NCI-H510A (cell line): ENCODE data around the gene RC3H2.

Source experiments
- DNase-seq: peaks from one replicate; lab custom pipeline; 2025; lab: John Stamatoyannopoulos, UW

The RC3H2 gene, protein sequence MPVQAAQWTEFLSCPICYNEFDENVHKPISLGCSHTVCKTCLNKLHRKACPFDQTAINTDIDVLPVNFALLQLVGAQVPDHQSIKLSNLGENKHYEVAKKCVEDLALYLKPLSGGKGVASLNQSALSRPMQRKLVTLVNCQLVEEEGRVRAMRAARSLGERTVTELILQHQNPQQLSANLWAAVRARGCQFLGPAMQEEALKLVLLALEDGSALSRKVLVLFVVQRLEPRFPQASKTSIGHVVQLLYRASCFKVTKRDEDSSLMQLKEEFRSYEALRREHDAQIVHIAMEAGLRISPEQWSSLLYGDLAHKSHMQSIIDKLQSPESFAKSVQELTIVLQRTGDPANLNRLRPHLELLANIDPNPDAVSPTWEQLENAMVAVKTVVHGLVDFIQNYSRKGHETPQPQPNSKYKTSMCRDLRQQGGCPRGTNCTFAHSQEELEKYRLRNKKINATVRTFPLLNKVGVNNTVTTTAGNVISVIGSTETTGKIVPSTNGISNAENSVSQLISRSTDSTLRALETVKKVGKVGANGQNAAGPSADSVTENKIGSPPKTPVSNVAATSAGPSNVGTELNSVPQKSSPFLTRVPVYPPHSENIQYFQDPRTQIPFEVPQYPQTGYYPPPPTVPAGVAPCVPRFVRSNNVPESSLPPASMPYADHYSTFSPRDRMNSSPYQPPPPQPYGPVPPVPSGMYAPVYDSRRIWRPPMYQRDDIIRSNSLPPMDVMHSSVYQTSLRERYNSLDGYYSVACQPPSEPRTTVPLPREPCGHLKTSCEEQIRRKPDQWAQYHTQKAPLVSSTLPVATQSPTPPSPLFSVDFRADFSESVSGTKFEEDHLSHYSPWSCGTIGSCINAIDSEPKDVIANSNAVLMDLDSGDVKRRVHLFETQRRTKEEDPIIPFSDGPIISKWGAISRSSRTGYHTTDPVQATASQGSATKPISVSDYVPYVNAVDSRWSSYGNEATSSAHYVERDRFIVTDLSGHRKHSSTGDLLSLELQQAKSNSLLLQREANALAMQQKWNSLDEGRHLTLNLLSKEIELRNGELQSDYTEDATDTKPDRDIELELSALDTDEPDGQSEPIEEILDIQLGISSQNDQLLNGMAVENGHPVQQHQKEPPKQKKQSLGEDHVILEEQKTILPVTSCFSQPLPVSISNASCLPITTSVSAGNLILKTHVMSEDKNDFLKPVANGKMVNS

DNA sequence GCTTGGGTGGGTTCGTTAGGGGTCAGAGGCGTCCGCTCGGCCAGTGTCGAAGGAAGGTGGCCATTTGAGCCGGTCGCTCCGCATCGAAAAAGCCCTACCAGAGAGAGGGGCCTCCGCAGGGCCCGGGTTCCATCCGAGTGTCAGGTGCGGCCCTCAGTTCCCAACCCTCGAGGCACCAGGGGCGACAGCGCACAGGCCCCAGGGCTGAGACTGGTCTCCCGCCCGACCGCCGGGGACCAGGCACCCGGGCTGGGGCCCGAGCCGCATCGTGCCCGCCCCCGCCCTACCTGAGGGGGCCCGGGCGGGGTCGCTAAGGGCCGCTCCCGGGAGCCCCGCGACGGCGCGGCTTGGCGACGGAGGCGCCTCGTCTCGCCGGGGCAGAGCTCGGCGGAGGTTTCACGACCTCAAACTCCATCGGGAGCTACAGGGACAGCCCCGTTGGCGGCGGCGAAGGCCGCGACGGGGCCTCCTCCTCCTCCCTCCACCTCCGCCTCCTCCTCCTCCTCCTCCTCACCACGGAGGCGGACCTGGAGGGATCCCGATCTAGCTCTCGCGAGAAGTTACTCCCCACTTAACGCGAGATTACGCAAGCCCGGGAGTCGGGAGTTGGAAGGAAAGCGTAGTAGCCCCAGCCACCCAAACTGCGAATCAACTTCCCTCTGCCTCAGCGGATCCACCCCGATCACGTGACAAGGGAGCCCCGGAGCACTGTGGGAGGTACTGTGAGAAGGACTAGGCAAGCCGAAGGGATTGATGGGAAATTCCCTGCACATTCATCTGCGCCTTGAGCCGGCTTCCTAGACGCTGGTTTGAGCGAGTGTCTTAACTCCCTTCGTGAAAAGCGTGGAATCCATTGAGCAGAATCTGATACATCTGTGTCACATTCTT is at the start of gene RC3H2:
Gene RC3H2, minus strand, starts transcription at position 537 of the 888 bp plus-strand sequence. CDS start 7,850 bp downstream, outside the sequence.
- peak; percentile 98 for DNase-seq

DNA sequence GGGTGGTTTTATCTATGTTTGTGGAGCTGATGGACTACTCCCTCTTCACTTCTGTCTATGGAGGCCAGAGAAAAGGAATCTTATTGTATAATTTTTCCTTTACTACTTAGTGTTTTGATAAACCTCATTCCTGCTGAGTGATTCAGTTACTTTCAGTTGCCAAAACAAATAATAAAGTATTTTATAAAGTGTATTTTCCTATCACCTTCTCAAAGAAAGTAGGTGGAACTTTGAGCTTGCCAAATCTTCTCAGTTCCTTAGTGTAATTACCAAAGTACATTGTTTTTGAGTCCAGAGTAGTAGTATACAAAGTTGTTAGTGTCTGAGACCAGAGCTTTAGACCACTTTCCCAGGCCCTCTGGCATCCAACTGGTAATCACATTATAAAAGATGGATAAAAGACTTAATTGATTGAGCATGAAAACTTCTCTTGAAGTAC is 49.1 kb upstream of the RC3H2 start:
- no peak for DNase-seq

DNA sequence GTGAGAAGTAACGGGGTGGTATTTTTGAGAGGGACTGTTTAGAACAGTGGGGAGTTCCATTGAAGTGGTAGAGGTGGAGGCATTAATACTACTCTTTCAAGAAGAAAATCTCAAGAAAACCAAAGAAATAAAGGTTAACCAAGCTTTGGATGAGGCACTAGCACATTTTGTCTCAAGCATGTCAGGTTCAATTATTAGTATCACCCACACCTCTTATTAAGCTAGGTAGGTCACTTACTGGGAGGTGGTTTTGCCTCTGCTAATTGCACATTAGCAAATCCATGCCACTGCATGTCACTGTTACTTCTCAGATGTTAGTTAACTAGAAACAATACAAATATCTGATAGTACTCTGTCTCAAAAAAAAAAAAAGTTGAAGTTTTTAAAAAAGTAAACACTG is 45.9 kb upstream of the RC3H2 start:
- no peak for DNase-seq

DNA sequence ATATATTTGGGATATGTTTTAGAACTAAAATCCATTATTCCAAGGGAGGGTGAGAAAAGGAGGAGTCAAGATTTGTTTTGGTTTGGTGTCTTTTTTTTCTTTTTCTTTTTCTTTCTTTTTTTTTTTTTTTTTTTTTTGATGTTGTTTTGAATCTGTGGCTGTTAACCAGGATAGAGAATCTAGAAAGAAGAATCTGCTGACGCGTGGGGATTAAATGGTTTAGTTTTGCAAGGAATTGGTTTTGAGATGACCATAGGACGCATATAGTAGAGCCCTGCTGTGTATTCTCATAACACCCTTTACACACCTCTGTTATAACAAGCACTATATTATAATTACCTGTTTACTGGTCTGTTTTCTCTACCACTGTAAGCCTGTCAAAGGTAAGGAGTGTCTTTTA is 45.1 kb upstream of the RC3H2 start:
- no peak for DNase-seq

DNA sequence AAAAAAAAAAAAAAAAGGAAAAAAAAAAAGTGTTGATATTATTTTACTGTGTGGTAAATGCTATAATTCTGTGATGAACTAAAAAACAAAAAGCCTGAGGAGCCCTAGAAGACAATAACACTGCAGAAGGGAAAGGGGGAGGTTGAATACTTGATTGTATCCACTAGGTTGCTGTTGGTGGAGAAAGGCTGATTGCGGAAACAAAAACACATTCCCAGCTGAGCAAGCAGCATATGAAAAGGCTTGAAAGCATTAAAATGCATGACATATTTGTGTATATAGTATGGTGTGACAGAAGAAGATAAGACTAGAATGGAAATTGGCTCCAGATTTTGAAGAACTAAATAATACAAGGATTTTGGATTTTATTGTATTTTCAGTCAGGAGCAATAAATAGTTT is 44.5 kb upstream of the RC3H2 start:
- no peak for DNase-seq

DNA sequence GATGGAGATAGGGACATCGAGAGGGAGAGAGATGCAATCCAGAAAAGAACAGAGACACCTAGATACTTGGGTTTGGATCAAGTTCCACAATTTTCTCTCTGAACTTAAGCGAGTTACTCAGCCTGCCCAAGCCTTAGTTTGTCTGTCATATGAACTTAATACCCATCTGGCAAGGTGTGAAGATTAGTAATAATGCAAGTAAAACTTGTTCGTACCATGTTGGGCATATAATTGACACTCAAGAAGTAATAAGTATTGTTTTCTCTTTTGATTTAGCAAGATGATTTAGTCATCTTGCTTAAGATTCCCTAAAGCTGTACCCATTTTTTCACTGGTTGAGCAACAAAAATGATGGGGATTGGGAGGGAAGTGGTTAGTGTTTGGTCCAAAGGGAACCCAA is 43.2 kb upstream of the RC3H2 start:
- no peak for DNase-seq

DNA sequence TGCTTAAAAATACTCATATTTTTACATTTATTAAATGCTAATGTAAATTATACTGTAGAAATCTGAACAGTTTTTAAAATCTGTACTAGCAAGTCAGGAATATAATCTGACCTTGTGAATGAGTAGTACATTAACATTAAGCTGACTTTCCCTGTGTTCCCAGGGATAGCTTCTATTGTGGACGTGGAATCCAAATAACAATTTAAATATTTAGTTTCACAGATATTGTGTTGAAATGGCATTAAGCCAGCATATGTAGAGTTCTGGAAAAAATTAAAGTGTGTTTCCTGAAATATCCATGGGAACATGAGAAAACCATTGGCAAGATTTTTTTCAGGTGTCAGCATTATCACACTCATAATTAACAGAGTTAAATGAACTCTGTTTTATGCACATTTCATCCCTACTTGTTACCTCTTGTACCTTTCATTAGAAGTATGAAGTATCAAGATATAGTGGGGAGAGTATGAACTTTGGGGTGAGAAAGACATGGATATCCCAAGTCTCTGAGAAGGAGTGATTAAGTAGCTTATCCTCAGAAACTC is 41.4 kb upstream of the RC3H2 start:
- DNase-seq = no peak

DNA sequence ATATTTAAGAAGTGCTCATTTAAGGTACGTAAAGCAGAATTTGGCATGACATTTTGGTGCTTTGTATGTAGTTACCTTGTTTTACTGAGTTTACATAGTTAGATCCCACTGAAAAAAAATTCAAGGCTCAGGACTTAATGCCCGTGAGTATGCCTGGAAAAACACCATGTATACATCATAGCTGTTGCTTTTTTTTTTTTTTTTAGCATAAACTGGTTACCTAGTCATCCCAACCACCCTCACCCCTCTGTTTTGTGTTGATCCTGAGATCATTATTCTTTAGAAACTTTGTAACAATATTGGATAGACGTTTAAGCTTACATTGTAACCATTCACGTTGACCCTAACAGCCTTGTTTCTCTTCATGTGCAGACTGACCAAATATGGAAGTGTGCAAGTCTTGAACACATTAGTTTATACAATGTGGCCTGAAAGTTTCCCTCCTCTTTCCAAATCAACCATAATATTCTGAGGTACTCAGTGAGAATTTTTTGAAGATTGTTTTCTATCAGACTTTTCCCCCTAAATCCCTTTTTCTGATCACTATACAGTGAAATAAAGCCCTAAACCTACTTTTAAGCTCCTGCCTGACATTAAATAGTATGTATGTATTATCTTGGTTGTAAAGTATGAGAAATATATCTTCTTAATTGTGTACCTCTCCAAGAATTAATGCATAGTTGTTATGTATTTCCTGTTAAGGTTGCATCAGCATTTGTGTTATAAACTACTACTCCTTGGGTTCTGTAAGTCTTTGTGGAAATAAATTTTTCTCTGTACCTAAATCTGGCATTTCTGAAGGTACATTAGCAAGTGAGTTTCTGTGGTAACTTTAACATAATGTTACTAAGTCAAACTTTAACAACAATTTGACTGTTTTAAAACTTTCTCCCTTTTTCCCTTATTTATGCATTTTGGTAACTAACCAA is 40.1 kb upstream of the RC3H2 start:
- no peak for DNase-seq

DNA sequence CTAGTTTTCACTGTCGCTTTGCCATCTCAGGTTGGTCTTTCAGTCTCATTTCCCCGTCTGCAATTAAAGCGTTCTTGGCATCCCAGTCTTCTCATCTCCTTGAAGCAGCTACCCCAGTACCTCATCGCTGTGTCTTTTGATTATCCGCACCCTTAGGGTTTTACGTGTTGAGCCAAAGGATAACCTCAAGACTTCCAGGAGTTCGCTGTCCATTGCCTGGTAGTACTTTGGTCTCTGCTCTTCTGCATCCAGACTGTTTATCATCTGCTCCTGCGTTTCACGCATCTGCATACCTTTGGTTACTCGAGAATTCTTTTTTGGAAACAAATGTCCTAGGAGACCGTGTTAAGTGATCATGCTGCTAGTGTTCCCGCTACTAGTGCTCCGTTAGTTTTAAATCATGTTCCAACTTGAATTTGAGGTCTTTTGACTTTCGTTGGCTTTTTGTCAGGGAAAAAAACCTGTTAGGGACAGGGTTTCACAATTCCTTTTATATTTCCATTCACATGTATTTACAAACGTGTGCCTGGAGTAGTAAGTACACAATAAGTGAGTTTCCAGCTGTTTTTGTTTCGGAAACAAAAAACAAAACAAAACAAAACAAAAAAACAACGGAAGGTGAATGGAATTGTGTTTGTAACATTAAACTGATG is 36.5 kb upstream of the RC3H2 start:
- DNase-seq = no peak

DNA sequence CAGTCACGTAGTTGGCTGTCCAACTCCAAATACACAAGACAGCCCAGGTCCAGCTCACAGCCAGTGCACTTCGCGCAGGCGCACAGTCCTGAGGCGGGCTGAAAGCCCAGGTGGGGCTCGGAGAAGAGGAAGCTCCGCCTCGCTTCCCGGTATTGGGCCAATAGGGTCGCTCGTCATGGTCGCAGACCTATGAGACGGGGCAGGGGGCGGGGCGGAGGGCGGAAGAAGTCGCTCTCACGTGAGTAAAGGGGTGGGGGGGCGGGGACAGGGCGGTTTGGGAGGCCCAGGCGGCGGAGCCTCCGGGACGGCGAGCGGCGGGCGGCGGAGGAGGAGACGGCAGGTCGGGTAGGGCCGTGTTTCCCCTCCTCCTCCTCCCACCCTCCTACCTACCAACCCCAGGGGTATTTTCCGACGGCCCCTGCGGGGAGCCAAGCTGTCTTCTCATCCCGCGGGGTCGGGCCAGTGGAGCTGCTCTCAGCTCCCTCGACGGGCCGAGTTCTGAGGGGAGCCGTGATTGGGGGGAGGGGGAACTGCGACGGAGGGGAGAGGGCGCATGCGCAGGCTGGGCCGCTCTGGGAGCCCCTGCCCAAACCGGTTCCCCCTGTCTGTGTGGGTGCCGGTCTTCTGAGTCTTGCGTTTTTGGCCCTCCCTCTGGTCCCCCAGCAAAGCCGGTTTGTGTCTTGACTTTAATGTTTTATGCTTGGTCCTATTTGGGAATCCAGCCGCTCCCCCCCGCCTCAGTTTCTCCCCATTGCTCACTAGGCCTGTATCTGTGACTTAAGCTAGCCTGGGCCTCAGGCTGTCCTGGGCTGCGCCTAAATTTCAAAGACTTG is 35.8 kb upstream of the RC3H2 start, which contains the start of gene RABGAP1:
Gene RABGAP1, plus strand, starts transcription at position 272 of the 833 bp plus-strand sequence. CDS start 16,040 bp downstream, outside the sequence.
- DNase-seq = peak; percentile 97

DNA sequence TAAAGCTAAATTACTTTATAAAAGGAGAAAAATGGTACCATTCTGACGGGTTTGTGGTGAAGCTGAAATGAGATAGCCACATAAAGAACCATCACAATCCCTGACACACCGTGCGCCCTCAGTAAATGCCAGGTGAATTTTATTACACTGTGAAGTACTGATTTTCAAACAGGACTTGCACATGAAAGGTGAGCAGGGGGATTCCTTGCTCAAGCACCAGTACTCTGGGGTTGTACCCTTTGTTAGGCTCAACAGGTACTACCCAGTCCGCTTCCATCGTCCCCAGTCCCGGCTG is 35.2 kb upstream of the RC3H2 start:
- DNase-seq = no peak

DNA sequence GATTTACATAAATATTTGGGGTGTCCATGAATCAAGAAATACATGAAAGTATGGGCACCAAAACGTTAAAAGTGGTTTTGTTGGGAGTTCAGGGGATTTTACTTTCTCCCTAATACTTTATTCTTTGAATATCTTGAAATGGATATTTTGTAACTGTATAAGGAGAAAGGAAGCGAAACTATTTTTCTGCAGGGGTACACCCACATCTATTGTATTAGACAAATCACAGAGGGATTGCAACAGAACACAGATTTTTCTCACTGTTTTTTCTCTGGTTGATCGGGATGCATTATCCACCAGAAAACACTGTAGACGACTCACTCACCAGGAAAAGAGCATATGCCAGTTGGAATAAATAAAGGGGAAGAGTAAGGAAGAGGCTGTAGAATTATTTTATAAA is 34.4 kb upstream of the RC3H2 start:
- DNase-seq = no peak

DNA sequence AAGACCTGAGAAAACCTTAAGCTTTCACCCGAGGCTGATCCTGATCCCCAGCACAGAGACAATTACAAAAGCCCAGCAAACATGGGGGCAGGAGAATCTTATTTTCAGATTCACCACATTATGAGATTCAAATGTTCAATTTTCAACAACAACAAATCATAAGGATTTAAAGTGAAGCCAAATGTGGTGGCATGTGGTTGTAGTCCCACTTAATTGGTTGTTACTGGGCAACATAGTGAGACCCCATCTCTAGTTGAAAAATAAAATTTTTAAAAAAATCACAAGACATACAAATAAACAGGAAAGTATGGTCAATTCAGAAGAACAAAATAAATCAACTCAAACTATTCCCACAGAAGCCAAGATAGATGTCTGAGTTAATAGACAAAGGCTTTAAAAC is 31.7 kb upstream of the RC3H2 start:
- DNase-seq = no peak

DNA sequence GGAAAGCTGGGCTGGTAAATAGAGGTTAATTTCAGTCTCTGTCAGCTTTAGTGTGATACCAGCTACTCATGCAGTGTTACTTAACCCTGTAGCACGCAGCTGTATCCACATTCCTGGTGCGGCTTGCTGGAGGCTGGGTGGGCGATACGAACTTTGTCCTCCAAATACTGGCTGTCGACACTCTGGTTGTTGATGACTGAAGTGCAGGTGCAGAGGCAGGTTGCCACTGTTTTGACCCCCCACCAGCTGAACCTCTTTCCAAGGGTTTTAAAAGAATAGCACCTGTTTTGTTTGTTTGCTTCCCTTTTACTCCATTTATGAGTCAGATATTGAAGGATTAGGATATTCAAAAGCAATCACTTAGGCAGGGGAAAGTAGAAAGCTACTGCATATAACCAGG is 31.3 kb upstream of the RC3H2 start:
- DNase-seq = no peak

DNA sequence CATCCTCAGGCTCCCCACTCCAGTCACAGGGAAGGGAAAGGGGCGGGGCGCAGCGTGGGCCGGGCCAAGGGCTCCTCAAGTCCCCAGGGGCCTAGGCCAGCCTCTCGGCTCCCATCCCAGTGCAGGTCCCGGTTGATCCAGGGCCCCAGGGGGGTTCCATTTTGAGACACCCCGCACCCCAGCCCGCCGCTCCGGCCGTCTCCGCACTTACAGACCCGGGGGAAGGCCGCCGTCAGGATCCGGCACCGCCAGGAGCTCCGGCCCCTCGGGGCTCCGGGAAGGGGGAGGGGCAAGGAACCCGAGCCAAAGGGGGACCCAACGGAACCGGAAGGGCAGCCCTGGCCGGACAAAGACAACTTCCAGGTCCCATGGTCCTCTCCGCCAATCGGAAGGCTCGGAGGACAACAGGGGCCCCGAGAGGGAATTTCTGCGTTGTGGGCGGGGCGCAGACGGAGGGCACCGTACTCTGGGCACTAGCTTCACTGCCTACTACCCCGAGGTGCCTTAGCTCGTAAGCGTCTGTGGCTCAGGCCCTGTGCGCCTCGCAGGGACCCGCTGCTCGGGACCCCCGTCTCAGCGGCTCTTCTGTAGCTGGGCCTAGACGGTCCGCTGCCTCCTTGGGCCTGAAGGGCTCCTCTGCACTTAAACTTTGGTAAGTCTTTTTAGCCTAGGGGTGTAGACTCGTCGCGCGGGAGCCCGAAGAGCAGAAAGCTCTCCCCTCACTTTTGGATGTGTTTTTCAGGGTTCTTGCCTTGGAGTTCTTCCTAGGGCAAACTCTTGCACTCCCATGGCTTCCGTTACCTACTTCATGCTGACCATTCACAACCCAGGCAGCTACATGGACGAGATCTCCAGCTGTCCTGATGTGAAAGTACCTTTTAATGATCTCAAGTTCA is 26.3 kb upstream of the RC3H2 start, which contains the start of gene ZBTB26:
Gene ZBTB26, minus strand, starts transcription at position 287 of the 896 bp plus-strand sequence. CDS start 11,578 bp downstream, outside the sequence.
- peak; percentile 87 for DNase-seq

DNA sequence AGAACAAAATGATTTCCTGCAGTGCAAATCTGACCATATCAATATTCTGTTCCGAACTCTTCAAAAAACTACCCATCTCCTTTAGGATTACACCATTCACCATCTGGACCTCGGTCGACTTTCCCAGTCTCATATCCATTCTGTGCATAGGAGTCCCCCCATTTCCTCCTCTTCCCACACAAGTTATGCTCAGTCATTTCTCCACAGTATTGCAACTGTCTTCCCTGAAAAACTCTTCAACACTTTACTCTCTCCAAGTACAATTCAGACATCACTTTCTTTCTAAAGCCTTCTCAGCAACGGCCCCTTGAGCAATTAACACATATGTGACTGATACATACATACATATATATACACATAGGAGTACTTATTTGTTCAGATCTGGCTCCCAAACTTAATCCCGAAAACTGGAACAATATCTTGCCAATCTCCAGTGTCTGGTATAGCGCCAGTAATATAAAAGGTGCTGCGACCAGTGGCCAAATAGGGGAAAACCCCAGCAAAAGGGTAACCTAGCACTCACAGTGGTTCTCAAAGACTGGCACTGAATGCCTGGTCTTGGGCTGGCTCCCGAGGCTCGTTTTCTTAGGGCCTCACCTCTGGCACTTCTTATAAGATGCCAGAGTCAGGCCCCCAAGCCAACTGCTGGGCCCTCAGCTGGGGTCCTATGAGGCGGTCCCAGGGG is 25.5 kb upstream of the RC3H2 start:
- DNase-seq = no peak
